Measurements from ENCODE around the gene AGO4.
"Not testable (repeated sequence)": the region's sequence is repeated elsewhere in the genome, so short reads cannot be mapped to it uniquely, and the experiment has no call there.

AGO4 gene

GRCh38 chr1:35807614-35808449 lies at the start of gene AGO4:
Gene AGO4 (plus strand): TSS chr1:35808016. CDS start chr1:35808417, 401 bp downstream.
- DNase-seq (ENCODE audit: low read depth, low spot score): peak; percentile 38

- DNase-seq (ENCODE audit: low read depth, low spot score): no peak
Measured at GRCh38 chr1:35762141-35762540, 45.7 kb upstream of the AGO4 start.

GRCh38 chr1:35763201-35763600 lies 44.6 kb upstream of the AGO4 start:
- DNase-seq (ENCODE audit: low read depth, low spot score): no peak

GRCh38 chr1:35764283-35764682 lies 43.5 kb upstream of the AGO4 start:
- DNase-seq (ENCODE audit: low read depth, low spot score): no peak

- no peak for DNase-seq (ENCODE audit: low read depth, low spot score)
Measured at GRCh38 chr1:35768350-35769187, 39.2 kb upstream of the AGO4 start.

GRCh38 chr1:35769188-35769758 lies 38.5 kb upstream of the AGO4 start:
- DNase-seq (ENCODE audit: low read depth, low spot score): peak; percentile 61

GRCh38 chr1:35773711-35774110 lies 34.1 kb upstream of the AGO4 start:
- DNase-seq (ENCODE audit: low read depth, low spot score): no peak

- DNase-seq (ENCODE audit: low read depth, low spot score): not testable (repeated sequence)
Measured at GRCh38 chr1:35776172-35776571, 31.6 kb upstream of the AGO4 start.

GRCh38 chr1:35777109-35777508 lies 30.7 kb upstream of the AGO4 start:
- DNase-seq (ENCODE audit: low read depth, low spot score): no peak

- DNase-seq (ENCODE audit: low read depth, low spot score): no peak
Measured at GRCh38 chr1:35783055-35783583, 24.7 kb upstream of the AGO4 start.

GRCh38 chr1:35784364-35784763 lies 23.5 kb upstream of the AGO4 start:
- not testable (repeated sequence) for DNase-seq (ENCODE audit: low read depth, low spot score)

GRCh38 chr1:35788139-35788538 lies 19.7 kb upstream of the AGO4 start:
- no peak for DNase-seq (ENCODE audit: low read depth, low spot score)

- DNase-seq (ENCODE audit: low read depth, low spot score): no peak
Measured at GRCh38 chr1:35790670-35791069, 17.1 kb upstream of the AGO4 start.

- no peak for DNase-seq (ENCODE audit: low read depth, low spot score)
Measured at GRCh38 chr1:35795295-35795694, 12.5 kb upstream of the AGO4 start.

GRCh38 chr1:35797380-35797779 lies 10.4 kb upstream of the AGO4 start:
- DNase-seq (ENCODE audit: low read depth, low spot score): no peak

GRCh38 chr1:35798019-35798418 lies 9.8 kb upstream of the AGO4 start:
- not testable (repeated sequence) for DNase-seq (ENCODE audit: low read depth, low spot score)

GRCh38 chr1:35800167-35800887 lies 7.5 kb upstream of the AGO4 start:
- DNase-seq (ENCODE audit: low read depth, low spot score): not testable (repeated sequence)

GRCh38 chr1:35808450-35809113 lies 766 bp downstream of the AGO4 start:
- DNase-seq (ENCODE audit: low read depth, low spot score): no peak

- no peak for DNase-seq (ENCODE audit: low read depth, low spot score)
Measured at GRCh38 chr1:35809114-35810095, 1.6 kb downstream of the AGO4 start.
